Kidney tubule cell (primary cell): Measurements from ENCODE around the gene RNF180.
"Not testable (repeated sequence)": the region's sequence is repeated elsewhere in the genome, so short reads cannot be mapped to it uniquely, and the experiment has no call there.

Experiments used
- DNase-seq: peaks from one replicate; pipeline ENCODE4 v3.0.0-alpha.2; 2018; ENCODE audit warnings: low spot score

Gene RNF180

GRCh38 chr5:64397552-64397951 lies 231.9 kb downstream of the RNF180 start:
- no peak for DNase-seq

DNA sequence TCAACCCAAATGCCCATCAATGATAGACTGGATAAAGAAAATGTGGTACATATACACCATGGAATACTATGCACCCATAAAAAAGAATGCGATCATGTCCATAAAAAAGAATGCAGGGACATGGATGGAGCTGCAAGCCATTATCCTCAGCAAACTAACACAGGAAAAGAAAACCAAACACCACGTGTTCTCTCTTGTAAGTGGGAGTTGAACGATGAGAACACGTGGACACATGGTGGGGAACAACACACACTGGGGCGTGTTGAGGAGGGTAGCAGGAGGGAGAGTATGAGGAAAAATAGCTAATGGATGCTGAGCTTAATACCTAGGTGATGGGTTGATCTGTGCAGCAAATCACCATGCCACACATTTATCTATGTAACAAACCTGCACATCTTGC lies 233.1 kb downstream of the RNF180 start:
- DNase-seq = not testable (repeated sequence)

GRCh38 chr5:64407103-64407825 lies 241.6 kb downstream of the RNF180 start:
- not testable (repeated sequence) for DNase-seq

- no peak for DNase-seq
These were observed 251.7 kb downstream of the RNF180 start for GRCh38 chr5:64417390-64417789.

- DNase-seq = peak; percentile 24
These were observed 252.4 kb downstream of the RNF180 start for GRCh38 chr5:64418013-64418412.
